ENCODE results near the gene DRC7. TPM values are rescaled to one million over a fixed set of nuclear protein-coding genes. Genes with fewer than 3 reads are reported as not detected.

DRC7 gene
- total and polyA plus RNA-seq, 2 experiments from 2014 or later: not detected

DNA sequence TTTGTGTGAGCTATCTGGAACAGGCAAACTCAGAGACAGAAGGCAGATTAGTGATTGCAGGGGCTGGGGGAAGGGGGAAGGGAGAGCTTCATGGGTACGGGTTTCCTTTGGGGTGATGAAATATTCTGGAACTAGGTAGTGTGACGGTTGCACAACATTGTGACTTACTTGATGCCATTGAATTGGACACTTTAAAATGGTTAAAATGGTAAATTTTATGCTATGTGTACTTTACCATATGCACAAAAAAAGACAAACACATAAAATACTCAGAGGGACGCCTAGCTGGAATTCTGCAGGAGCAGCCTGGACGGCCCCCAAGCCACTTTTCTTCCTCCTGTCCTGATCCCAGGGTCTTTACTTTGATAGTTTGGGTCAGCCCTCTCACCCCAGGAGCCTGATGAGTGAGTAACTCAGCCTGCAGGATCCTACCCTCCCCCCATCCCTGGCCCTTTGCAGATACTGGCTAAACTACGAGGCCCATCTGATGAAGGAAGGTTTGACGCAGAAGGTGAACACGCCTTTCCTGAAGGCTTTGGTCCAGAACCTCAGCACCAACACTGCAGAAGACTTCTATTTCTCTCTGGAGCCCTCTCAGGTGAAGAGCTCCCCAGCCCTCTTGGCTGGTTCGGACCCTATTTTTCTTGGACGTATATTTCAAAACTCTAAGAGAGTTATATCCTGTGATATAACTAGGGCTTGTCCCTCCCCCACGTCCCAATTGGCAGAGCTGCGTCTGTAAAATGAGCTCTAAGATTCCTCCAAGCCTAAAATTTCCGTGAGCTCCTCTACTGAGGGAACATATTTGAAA, 18.7 kb upstream of the DRC7 start:
- 28 to 34% methylated on average over 12 of the region's 12 CpGs for WGBS, 2 experiments (ENCODE audit: low coverage in 1 of 2, low lambda C conversion rate in 2 of 2, missing lambda C conversion rate in 2 of 2)
- Histone ChIP-seq H3K9me3 (ENCODE audit: low read depth) (no peaks in the 10 kb centered on the region), H3K4me1 (ENCODE audit: insufficient read depth) (no peaks in the 10 kb centered on the region), H3K27ac (no peak overlapping the region), H3K9me2 (ENCODE audit: insufficient read depth) (no peaks in the 10 kb centered on the region), H2AFZ (no peak overlapping the region), H3F3A (ENCODE audit: insufficient read depth) (no peaks in the 10 kb centered on the region), H3K4me3 (no peak overlapping the region), H3K36me3 (ENCODE audit: low read depth) (no peaks in the 10 kb centered on the region), H4K20me1 (ENCODE audit: insufficient read depth) (no peaks in the 10 kb centered on the region), H3K9ac (no peak overlapping the region), H3K79me2 (ENCODE audit: insufficient read depth) (no peaks in the 10 kb centered on the region), H3K4me2 (ENCODE audit: unreplicated experiment) (no peak overlapping the region), H3K27me3 (replicated peaks; ENCODE audit: insufficient read depth) (peaks cover 26% of the 10 kb centered on the region)
- DNase-seq: peak; percentile 19
- in situ Hi-C loops (cut with MboI): no loop called here
- TF ChIP-seq EZH2 (IDR thresholded peaks at IDR 0.05; ENCODE audit: insufficient read depth, poor library complexity, severe bottlenecking) (no peak), EZH2phosphoT487 (IDR thresholded peaks at IDR 0.05; ENCODE audit: insufficient read depth, low read depth) (no peak)

DNA sequence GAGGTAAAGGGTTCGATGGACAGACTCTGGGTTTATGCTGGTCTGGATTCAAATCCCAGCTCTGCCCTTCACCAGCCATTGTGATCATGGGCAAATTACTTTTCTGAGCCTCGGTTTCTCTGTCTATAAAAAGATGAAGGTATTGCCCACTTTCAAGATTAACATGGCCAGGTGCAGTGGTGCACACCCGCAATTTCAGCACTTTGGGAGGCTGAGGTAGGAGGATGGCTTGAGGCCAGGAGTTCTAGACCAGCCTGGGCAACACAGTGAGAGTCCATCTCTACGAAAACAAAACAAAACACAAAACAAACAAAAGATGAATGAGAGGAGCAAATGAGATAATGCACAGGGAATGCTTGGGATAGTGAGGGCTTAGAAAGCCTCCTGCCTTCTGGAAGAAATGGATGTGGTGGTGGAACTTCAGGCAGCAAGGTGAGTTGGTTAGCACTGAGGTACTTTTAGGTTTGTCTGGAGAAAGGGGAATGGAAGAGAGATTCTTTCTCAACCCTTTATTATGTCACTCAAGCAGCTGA, 18.0 kb upstream of the DRC7 start:
- H3K9ac ChIP-seq: no peak overlapping the region
- 65 to 72% methylated on average over 4 of the region's 4 CpGs for WGBS, 2 experiments (ENCODE audit: low coverage in 1 of 2, low lambda C conversion rate in 2 of 2, missing lambda C conversion rate in 2 of 2)
- no peak for TF ChIP-seq EZH2phosphoT487 (IDR thresholded peaks at IDR 0.05; ENCODE audit: insufficient read depth, low read depth)
- no peak for TF ChIP-seq EZH2 (IDR thresholded peaks at IDR 0.05; ENCODE audit: insufficient read depth, poor library complexity, severe bottlenecking)
- no peaks in the 10 kb centered on the region for H3K79me2 ChIP-seq (ENCODE audit: insufficient read depth)
- DNase-seq: no peak
- no peak overlapping the region for H3K4me3 ChIP-seq
- H3K27me3 ChIP-seq (replicated peaks; ENCODE audit: insufficient read depth): peaks cover 25% of the 10 kb centered on the region
- no peak overlapping the region for H3K27ac ChIP-seq
- H3K9me2 ChIP-seq (ENCODE audit: insufficient read depth): no peaks in the 10 kb centered on the region
- H4K20me1 ChIP-seq (ENCODE audit: insufficient read depth): no peaks in the 10 kb centered on the region
- no peaks in the 10 kb centered on the region for H3K4me1 ChIP-seq (ENCODE audit: insufficient read depth)
- H2AFZ ChIP-seq: no peak overlapping the region
- H3K36me3 ChIP-seq (ENCODE audit: low read depth): no peaks in the 10 kb centered on the region
- no peak overlapping the region for H3K4me2 ChIP-seq (ENCODE audit: unreplicated experiment)
- in situ Hi-C loops (cut with MboI): no loop called here
- no peaks in the 10 kb centered on the region for H3F3A ChIP-seq (ENCODE audit: insufficient read depth)
- no peaks in the 10 kb centered on the region for H3K9me3 ChIP-seq (ENCODE audit: low read depth)

DNA sequence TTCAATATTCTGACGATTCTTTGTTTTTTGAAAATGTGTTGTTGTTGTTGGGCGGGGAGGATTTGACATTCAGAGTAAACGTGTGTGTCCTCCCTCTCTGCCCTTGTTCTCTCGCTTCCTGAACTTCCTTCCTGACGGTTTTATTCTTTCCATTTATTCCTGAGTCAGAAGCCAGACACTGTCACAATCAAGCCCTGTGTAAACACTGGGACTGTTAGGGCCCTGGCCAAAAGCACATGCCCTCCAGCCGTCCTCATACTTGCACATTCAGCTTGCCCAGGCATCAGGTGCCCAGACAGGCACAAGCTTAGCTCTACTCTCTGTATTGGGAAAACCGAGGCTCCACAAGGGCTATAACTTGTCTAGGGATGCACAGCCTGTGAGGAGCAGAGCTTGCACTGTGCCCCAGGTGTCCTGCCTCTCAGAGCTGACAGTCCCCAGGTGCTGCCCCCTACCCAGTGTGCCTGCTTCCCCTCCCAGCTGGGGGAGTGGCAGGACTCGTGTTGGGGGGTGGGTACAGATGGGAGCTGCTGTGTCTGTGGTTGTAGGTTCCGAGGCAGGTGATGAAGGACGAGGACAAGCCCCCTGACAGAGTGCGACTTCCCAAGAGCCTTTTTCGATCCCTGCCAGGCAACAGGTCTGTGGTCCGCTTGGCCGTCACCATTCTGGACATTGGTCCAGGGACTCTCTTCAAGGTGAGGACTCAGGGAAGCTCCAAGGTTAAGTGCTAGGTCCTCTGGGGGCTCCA, 16.8 kb upstream of the DRC7 start:
- 60 to 61% methylated on average over 14 of the region's 14 CpGs for WGBS, 2 experiments (ENCODE audit: low coverage in 1 of 2, low lambda C conversion rate in 2 of 2, missing lambda C conversion rate in 2 of 2)
- no peaks in the 10 kb centered on the region for H3K79me2 ChIP-seq (ENCODE audit: insufficient read depth)
- H3K27me3 ChIP-seq (replicated peaks; ENCODE audit: insufficient read depth): peaks cover 14% of the 10 kb centered on the region
- no peaks in the 10 kb centered on the region for H3F3A ChIP-seq (ENCODE audit: insufficient read depth)
- H3K9ac ChIP-seq: no peak overlapping the region
- H3K36me3 ChIP-seq (ENCODE audit: low read depth): no peaks in the 10 kb centered on the region
- no peaks in the 10 kb centered on the region for H4K20me1 ChIP-seq (ENCODE audit: insufficient read depth)
- H2AFZ ChIP-seq: no peak overlapping the region
- DNase-seq: no peak
- no peak overlapping the region for H3K4me3 ChIP-seq
- no peak overlapping the region for H3K27ac ChIP-seq
- no peak for TF ChIP-seq EZH2 (IDR thresholded peaks at IDR 0.05; ENCODE audit: insufficient read depth, poor library complexity, severe bottlenecking)
- no peak for TF ChIP-seq EZH2phosphoT487 (IDR thresholded peaks at IDR 0.05; ENCODE audit: insufficient read depth, low read depth)
- H3K9me2 ChIP-seq (ENCODE audit: insufficient read depth): no peaks in the 10 kb centered on the region
- H3K4me1 ChIP-seq (ENCODE audit: insufficient read depth): no peaks in the 10 kb centered on the region
- no peak overlapping the region for H3K4me2 ChIP-seq (ENCODE audit: unreplicated experiment)
- no peaks in the 10 kb centered on the region for H3K9me3 ChIP-seq (ENCODE audit: low read depth)
- in situ Hi-C loops (cut with MboI): no loop called here

DNA sequence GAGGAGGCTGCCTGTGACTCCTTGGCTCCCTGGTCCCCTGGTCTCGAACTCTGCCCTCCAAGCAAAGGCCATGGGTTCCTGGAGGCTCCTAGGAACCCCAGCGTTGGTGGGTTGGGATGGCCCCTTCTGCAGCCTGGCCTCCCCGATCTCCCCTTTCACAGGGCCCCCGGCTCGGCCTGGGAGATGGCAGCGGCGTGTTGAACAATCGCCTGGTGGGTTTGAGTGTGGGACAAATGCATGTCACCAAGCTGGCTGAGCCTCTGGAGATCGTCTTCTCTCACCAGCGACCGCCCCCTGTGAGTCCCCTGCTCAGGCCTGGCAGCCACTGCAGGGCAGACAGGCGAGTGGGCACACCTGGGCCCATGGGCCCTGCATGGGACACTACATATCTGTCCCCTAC, 15.6 kb upstream of the DRC7 start:
- Histone ChIP-seq H3K9me3 (ENCODE audit: low read depth) (no peaks in the 10 kb centered on the region), H3K27me3 (replicated peaks; ENCODE audit: insufficient read depth) (peaks cover 9% of the 10 kb centered on the region), H3K4me2 (ENCODE audit: unreplicated experiment) (no peak overlapping the region), H3K27ac (no peak overlapping the region), H2AFZ (no peak overlapping the region), H3K79me2 (ENCODE audit: insufficient read depth) (no peaks in the 10 kb centered on the region), H3K4me3 (no peak overlapping the region), H3F3A (ENCODE audit: insufficient read depth) (no peaks in the 10 kb centered on the region), H3K36me3 (ENCODE audit: low read depth) (no peaks in the 10 kb centered on the region), H3K4me1 (ENCODE audit: insufficient read depth) (no peaks in the 10 kb centered on the region), H4K20me1 (ENCODE audit: insufficient read depth) (no peaks in the 10 kb centered on the region), H3K9ac (no peak overlapping the region), H3K9me2 (ENCODE audit: insufficient read depth) (no peaks in the 10 kb centered on the region)
- WGBS, 2 experiments (ENCODE audit: low coverage in 1 of 2, low lambda C conversion rate in 2 of 2, missing lambda C conversion rate in 2 of 2): 51% methylated on average over 9 to 12 of the region's 12 CpGs
- no peak for TF ChIP-seq EZH2phosphoT487 (IDR thresholded peaks at IDR 0.05; ENCODE audit: insufficient read depth, low read depth)
- no peak for TF ChIP-seq EZH2 (IDR thresholded peaks at IDR 0.05; ENCODE audit: insufficient read depth, poor library complexity, severe bottlenecking)
- in situ Hi-C loops (cut with MboI): no loop called here
- no peak for DNase-seq

All from GM23248 (cell line).